ENCODE data around the gene LCN6.
A peak's percentile ranks its signal among the peaks of the same experiment; 100 is the strongest.
"Not testable (repeated sequence)": the region's sequence is repeated elsewhere in the genome, so short reads cannot be mapped to it uniquely, and the experiment has no call there.

The LCN6 gene, protein sequence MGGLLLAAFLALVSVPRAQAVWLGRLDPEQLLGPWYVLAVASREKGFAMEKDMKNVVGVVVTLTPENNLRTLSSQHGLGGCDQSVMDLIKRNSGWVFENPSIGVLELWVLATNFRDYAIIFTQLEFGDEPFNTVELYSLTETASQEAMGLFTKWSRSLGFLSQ

DNA sequence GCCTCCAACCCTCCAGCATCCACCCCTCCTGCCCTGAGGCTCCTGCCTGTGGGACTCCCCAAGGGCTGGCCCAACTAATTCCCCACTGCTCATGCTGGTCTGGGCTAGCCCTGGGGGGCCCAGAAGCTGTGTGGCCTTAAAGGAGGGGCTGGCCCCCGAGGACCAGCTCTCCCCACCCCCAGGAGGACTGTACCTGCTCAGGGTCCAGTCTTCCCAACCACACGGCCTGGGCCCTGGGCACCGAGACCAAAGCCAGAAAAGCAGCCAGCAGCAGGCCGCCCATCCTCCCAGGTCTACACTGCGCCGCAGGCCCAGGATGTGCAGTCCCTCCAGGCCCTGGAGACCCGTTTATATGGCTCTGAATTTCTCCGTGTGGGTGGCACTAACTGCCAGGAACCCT lies at the start of gene LCN6:
LCN6 (minus strand) TSS at position 325 of the 400 bp plus-strand sequence; CDS start at position 283, 42 bp downstream.
- no peak for DNase-seq

DNA sequence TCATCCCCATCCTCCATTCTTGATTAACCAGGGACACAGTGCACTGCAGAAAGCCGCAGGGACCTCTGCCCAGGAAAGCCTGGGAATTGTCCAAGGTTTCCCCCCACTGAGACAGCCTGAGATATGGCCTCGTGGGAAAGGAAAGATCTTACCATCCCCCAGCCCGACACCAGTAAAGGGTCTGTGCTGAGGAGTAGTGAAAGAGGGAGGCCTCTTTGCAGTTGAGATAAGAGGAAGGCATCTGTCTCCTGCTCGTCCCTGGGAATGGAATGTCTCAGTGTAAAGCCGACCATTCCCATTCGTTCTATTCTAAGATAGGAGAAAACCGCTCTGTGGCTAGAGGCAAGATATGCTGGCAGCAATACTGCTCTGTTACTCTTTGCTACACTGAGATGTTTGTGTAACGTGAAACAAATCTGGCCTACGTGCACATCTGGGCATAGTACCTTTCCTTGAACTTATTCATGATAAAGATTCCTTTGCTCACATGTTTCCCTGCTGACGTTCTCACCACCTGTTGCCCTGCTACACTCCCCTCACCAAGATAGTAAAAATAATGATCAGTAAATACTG lies 48.5 kb upstream of the LCN6 start:
- DNase-seq: not testable (repeated sequence)

DNA sequence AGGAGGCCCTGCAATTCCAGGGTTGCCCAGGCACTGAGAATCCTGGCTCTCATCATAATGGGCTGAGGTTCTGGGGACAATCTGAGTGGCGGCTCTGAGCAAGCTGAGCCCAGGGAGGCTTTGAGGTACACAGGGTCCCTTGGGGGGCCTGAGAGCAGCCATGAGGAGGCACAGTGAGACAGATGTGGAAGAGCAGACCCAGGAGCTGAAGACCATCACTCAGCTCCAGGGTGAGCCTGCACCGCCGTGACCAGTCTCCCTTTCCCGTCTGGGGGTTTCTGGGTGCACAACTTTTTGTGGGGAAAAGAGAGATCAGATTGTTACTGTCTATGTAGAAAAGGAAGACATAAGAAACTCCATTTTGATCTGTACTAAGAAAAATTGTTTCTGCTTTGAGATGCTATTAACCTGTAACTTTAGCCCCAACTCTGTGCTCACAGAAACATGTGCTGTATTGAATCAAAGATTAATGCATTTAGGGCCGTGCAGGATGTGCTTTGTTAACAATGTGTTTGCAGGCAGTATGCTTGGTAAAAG lies 48.0 kb upstream of the LCN6 start, which contains the start of gene CCDC183:
CCDC183 (plus strand) TSS at position 101 of the 537 bp plus-strand sequence; CDS start at position 161, 60 bp downstream.
- DNase-seq: no peak

DNA sequence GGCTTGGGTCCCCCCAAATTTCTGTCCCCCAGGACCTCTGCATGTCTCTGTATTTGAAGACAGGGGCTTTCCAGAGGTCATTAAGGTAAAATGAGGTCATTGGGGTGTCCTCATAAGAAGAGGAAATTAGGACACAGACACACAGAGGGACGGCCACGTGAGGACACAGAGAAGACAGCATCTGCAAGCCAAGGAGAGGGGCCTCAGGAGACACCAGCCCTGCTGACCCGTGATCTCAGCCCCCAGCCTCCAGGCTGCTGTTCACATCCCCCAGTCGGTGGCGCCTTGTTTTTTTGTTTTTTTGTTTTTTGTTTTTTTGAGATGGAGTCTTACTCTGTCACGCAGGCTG lies 46.6 kb upstream of the LCN6 start:
- DNase-seq: no peak

DNA sequence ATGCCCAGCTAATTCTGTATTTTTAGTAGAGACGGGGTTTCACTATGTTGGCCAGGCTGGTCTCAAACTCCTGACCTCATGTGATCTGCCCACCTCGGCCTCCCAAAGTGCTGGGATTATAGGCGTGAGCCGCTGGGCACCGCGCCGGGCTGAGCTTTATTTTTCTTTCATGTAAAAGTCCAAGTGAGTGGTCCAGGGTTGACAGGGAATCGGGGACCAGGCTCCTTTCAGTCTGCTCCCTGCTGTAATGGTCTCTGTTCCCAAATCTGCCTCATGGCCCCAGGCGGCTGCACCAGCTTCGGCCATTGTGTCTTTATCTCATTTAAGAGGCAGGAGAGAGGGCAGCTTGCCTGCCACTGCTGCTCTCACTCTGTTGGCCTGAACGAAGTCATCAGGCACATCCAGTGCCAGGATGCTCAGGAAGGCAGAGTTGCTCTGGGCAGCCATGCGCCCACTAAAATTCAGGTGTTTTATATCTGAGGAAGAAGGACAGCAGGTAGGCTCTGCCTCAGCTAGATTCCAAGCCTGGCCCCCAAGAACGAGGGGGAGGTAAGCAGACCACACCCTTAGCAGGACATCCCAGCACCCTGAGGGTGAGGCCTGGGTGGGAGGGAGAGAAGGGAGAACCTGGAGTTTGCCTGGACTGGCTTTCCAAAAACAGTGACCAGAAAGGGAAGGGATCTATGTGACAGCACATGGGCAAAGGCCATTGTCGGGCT lies 46.1 kb upstream of the LCN6 start:
- no peak for DNase-seq

DNA sequence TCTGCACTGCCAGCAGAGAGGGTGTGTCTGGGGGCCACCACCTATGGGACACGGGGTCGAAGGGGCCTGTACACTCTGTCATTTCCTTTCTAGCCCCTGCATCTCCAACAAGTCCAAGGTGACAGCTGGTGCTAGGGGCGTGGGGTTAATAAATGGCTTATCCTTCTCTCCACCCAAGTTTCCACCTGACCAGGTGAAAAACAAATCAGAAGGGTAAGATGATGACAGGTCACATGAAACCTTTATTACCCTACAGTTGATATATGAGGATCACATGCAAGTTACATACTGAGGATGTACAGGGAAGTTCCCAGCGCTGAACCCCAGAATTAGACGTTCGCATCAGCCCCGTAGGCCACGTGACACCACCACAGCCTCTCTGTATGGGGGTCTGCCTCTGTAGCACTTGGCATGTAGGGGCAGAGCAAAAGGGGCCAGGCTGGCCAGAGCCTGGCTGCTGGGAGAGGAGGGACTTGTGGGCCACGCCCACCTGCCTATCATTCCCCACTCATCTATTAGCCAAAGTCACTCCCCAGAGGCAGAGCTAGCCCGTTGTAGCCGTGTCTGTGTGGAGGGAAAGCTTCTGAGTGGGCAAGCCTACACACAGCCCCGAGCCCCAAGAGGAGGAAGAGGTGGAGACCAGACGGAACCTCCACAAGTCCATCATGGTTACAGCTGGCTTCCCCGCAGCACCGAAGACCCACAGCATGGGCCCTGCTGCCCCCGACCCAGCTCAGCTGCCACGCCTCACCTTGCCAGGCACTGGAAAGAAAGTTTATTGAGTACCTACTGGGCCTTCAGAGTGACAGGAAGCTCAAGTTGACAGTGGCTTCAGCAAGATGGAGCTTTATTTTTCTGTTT lies 45.0 kb upstream of the LCN6 start:
- no peak for DNase-seq

DNA sequence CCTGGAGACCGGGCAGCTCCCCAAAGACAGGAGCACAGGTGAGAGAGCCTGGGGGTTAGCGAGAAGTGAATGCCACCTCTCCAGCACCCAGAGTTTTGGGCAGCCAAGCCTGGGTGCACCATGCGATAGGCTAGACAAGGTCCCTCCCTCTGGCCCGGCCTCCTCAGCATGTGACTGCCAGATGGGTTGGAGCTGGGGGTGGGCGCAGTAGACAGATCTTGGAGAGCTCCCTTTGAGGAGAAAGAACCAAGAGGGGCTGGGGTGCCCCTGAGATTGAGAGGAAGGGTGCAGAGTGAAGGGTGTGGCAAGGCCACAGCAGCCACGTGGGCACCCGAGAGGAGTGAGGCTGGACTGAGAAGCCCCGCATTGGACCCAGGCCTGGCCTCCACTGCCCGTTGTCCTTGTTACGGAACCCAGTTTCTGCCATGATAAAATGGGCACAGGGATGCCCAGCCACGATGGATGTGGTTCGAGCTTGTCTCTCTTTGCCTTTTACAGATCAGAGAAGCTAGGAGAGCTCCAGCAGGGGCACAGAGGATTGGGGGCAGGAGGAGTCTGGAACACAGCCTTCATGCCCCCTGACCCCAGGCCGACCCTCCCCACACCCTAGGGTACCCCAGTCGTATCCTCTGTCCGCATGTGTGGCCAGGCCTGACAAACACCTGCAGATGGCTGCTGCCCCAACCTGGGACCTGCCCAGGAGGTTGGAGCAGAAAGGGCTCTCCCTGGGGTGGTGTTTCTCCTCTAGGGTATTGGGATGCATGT lies 44.2 kb upstream of the LCN6 start:
- no peak for DNase-seq

DNA sequence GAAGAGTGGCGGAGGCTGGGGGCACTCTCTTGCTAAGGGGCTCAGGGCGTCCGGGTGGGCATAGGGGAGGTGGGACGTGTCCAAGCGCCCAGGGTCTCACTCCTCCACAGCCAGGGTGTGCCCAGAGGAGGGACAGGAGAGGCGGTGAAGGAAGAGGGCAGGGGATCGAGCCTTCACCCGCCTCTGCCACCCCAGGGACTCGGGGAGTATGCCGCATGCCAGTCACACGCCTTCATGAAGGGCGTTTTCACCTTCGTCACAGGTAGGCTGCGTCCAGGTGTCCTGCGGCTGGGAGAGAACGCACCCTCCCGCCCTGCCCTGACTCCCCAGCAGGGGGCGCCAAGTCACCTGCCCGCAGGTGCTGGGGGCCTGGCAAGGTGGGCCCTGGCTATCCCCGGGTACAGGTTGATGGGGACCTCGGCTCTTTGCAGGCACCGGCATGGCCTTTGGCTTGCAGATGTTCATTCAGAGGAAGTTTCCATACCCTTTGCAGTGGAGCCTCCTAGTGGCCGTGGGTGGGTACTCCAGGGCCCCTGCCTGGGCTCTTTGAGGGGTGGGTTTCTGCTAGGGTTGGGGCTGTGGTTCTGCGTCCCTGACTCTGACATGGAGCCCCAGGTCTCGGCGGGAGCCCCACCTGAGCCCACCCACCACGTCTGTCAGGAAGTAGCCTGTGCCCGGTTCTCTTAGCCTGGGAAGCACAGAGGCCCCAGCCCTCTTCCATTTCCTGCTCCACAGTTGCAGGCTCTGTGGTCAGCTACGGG lies 43.4 kb upstream of the LCN6 start:
- DNase-seq: peak; percentile 51

DNA sequence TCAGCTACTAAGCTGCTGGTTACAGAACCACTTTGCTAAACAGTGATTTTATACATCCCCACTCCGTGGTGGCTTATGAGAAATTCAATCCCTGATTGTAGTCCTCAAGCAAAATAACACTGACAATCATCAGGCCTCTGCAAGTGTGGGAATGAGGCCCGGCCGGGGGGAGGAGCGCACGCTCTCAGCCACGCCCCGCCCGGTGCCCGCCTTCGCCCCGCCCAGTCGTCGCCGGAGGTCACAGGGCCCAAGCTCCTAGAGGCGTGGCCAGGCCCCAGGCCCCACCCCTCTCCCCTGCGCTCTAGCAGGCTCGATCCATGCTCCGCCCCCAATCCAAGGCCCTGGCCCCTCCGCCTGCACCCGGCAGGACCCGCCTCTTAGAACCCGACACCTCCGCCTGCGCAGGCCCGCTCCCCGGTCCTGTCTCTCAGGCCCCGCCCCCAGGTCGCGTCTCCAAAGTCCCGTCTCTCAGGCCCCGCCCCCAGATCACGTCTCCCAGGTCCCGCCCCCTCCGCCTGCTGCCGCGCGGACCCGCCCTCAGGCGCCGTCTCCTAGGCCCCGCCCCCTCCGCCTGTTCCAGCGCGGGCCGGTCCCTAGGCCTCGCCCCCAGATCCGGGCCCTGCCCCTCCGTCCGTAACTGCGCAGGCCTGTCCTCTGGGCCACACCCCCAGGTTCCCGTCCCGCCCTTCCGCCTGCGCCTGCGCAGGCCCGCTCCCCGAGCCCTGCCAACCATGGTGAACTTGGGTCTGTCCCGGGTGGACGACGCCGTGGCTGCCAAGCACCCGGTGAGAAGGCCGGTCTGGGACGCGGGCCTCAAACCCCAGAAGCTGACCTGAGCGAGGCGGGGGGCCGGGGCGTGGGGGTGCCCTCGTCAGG lies 42.6 kb upstream of the LCN6 start, which contains the start of gene TMEM141:
TMEM141 (plus strand) TSS at position 705 of the 876 bp plus-strand sequence; CDS start at position 732, 27 bp downstream.
- DNase-seq: peak; percentile 99

DNA sequence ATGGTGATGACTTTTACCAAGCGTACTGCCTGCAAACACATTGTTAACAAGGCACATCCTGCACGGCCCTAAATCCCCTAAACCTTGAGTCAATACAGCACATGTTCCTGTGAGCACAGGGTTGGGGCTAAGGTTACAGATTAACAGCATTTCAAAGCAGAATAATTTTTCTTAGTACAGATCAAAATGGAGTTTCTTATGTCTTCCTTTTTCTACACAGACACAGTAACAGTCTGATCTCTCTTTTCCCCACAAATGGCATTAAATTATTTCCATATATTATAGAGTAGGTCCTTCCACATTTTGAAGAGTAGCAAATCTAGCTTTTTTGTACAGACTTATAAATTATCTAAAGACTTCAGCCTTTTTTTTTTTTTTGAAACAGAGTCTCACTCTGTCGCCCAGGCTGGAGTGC lies 41.2 kb upstream of the LCN6 start:
- no peak for DNase-seq

DNA sequence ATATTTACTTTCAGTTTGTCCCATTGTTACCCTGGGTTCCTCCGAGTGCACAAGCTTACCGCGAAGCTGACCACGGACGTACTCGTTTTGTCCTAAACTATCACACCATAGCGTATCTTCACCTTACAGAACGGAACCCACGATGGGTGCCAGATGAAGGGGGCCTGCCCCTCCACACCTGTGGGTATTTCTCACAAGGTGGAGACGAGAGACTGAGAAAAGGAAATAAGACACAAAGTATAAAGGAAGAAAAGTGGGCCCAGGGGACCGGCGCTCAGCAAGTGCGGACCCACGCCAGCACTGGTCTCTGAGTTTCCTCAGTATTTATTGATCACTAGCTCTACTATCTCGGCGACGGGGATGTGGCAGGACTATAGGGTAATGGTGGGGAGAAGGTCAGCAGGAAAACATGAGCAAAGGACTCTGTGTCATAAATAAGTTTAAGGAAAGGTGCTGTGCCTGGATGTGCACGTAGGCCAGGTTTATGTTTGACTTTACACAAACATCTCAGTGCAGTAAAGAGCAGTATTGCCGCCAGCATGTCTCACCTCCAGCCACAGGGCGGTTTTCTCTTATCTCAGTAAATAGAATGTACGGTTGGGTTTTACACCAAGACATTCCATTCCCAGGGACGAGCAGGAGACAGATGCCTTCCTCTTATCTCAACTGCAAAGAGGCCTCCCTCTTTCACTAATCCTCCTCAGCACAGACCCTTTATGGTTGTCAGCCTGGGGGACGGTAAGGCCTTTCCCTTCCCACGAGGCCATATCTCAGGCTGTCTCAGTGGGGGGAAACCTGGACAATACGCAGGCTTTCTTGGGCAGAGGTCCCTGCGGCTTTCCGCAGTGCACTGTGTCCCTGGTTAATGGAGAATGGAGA lies 40.6 kb upstream of the LCN6 start:
- not testable (repeated sequence) for DNase-seq

DNA sequence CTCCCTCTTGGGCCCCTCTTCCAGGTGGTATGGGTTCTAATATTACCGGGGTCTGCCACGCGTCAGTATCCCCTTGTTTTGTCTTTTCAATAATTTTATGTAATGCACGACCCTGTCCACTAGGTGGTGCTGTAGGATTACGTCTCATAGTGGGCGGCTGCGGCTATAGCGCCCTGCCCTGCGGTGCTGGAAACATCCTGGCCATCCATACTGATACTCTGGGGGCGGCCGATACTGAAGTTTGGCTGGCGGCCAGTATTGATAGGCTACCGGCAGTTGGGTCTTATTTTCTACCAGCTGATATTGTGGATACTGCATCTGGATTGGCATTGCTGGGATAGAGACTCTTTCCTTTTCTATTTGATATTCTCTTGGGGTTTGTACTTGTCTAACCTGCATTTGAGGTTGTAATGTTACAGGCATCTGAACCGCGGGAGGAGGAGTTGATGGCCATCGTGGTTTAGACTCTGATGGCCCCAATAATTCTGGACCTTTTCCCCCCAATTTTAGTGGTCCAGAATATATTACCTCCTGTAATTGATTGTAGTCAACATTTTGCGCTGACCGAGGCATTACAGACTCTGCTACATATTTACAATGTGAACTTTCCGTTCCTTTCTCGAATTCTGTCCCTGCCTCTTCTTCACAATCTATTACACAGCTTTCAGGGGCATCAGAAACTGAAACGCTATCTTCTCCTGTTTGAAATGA lies 39.5 kb upstream of the LCN6 start:
- peak; percentile 62 for DNase-seq

DNA sequence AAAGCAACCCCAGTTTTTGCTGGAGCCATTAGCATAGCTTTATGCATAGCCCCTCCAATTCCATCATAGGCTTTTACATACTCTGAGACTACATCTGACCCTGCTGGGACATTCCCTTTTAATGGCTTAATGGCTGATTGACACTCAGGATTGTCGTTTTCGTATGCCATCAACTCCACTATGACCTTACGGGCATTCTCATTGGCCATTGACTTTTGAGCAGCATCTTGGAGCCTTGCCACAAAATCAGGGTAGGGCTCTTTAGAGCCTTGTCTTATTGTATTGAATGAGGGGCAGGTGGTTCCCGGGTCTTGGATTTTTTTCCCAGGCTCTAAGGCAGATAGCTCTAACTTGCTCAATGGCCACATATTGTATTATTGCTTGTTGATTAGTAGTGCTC lies 38.7 kb upstream of the LCN6 start:
- DNase-seq: not testable (repeated sequence)

DNA sequence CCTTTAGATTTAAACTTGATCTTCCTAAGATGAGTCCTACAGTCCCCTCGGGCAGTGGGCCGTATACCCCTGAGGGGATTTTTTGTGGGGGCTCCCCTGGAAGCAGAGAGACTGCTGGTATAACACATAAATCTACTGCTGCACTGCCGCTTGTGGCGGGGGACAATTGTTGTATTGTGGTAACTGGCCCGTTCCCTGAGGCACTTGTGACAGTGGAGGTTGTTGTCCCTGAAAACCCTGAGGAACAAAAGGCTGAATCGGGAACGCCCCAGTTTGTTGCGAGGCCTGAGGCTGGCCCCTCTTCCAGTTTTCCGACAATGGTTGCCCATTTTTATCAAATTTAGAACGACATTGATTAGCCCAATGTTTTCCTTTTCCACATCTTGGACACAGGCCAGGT lies 38.1 kb upstream of the LCN6 start:
- DNase-seq: no peak

DNA sequence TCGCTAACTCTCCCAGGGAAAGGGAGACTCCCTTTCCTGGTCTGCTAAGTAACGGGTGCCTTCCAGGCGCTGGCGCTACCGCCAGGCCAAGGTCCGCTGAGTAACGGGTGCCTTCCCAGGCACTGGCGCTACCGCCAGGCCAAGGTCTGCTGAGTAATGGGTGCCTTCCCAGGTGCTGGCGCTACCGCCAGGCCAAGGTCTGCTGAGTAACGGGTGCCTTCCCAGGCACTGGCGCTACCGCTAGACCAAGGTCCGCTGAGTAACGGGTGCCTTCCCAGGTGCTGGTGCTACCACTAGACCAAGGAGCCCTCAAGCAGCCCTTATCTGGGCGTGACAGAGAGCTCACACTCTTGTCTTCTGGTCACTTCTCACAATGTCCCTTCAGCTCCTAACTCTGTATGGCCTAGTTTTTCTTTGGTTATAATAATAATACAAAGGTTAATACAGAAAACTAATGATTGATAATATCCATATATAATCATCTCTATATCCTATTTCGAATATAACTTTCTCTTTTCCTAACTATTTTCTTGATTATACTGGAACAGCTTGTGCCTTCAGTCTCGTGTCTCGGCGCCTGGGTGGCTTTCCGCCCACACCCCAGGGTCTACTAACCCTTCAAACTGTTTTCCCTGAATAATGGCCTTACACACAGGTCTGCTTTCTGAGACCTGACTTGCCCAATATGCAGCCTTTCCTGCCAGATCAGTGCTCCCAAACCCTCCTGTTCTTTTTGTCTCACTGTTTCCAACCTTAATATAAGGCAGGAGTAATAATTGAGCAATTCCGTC lies 37.4 kb upstream of the LCN6 start:
- not testable (repeated sequence) for DNase-seq

DNA sequence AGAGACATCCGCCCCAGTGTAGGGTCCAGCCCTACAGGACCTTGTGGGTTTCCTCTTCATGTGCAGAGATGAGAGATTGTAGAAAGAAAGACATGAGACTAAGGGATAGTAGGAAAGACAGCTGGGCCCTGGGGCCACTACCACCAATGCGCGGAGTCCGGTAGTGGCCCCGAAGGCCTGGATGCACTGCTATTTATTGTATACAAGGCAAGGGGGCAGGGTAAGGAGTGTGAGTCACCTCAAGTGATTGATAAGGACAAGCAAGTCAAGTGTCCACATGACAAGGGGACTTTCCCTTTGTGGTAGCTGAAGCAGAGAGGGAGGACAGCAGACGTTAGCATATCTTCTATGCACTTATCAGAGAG lies 36.7 kb upstream of the LCN6 start:
- DNase-seq: no peak

DNA sequence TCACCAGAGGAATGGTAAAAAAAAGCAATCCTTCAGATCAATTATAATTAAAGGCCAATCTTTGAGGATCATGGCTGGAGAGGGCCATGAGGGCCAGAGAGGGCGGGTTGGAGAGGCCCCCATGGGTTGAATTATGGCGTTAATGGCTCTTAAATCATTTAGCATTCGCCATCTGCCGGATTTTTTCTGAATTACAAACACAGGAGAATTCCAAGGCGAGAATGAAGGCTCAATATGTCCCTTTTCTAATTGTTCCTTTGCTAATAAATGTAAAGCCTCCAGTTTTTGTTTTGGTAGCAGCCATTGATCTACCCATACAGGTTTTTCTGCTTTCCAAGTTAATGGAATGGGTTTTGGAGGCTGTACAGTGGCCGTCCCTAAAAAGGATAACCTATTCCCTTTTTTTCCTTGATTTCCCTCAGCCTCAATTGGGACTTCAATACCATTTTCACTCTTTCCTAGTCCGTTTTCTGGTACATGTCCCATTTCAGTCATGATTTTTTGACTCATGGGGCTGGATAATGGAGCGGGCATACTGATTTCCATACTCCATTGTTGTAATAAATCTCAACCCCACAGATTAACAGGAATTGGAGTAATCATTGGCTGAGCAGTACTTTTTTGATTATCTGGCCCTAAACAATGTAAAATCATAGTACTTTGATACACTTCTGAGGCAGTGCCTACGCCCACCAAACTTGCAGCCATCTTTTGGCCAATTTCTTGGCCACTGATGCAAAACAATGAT lies 36.1 kb upstream of the LCN6 start:
- DNase-seq: no peak
